PFSK-1 (cell line): Measurements from ENCODE around the gene TNRC6B.

ENCODE experiments used
- POLR2AphosphoS5 ChIP-seq: IDR thresholded peaks from 2 replicates; pipeline ENCODE4 v1.6.1; 2012; ENCODE audit warnings: low read depth, mild to moderate bottlenecking, control low read depth, low read length, moderate library complexity
- SIN3A ChIP-seq: IDR thresholded peaks from 2 replicates; pipeline ENCODE4 v1.6.1; 2012; ENCODE audit warnings: mild to moderate bottlenecking, low read length, moderate library complexity, borderline replicate concordance; ENCODE audit not compliant: insufficient read depth
- TF ChIP-seq, protein P1 (sequence below), 2 experiments: IDR thresholded peaks; 2 replicates each; pipeline versions ENCODE4 v1.6.1 to v1.8.0; 2011 to 2012; ENCODE audit warnings: low read depth in 2 of 2, low read length in 2 of 2, control low read depth in 1 of 2, inconsistent platforms in 1 of 2, mild to moderate bottlenecking in 1 of 2, moderate library complexity in 1 of 2; ENCODE audit not compliant: insufficient read depth in 1 of 2

DNA sequence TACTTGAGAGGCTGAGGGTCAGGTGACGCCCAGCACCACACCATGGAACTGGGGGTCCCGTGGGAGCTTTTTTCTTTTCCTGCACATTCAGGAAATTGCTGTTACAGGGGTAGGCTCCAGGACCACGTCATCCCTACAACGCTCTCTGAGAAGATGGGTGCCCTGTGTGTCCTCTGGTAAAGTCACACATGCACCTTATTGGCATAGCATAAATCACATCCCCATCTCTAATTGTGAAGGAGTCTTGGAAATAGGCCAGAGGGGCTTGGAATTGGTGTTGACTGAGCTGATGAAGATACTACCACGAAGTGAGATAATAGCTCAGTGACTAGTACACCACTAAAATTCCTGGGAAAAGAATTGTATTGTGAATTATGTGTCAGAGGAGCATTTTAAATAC lies 57.6 kb downstream of the TNRC6B start:
- TF ChIP-seq POLR2AphosphoS5 (no peak), SIN3A (no peak)
- TF ChIP-seq, protein P1, sequence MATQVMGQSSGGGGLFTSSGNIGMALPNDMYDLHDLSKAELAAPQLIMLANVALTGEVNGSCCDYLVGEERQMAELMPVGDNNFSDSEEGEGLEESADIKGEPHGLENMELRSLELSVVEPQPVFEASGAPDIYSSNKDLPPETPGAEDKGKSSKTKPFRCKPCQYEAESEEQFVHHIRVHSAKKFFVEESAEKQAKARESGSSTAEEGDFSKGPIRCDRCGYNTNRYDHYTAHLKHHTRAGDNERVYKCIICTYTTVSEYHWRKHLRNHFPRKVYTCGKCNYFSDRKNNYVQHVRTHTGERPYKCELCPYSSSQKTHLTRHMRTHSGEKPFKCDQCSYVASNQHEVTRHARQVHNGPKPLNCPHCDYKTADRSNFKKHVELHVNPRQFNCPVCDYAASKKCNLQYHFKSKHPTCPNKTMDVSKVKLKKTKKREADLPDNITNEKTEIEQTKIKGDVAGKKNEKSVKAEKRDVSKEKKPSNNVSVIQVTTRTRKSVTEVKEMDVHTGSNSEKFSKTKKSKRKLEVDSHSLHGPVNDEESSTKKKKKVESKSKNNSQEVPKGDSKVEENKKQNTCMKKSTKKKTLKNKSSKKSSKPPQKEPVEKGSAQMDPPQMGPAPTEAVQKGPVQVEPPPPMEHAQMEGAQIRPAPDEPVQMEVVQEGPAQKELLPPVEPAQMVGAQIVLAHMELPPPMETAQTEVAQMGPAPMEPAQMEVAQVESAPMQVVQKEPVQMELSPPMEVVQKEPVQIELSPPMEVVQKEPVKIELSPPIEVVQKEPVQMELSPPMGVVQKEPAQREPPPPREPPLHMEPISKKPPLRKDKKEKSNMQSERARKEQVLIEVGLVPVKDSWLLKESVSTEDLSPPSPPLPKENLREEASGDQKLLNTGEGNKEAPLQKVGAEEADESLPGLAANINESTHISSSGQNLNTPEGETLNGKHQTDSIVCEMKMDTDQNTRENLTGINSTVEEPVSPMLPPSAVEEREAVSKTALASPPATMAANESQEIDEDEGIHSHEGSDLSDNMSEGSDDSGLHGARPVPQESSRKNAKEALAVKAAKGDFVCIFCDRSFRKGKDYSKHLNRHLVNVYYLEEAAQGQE (IDR thresholded peaks at IDR 0.05; ENCODE audit: insufficient read depth in 1 of 2, low read depth in 2 of 2, low read length in 2 of 2), result no peak
